Uterus (tissue), 2 donors: ENCODE data around the gene LTN1.

Experiments
- POLR2A ChIP-seq, 2 donors: fragments of 450-650 bp; IDR thresholded peaks; one replicate each; pipeline ENCODE4 v1.6.1; 2016; ENCODE audit warnings: antibody characterized with exemption in 2 of 2, mild to moderate bottlenecking in 1 of 2, moderate library complexity in 1 of 2
- TF ChIP-seq, protein P1 (sequence below), 4 experiments: fragments of 200-600 bp in 2 of 4; fragments of 450-650 bp in 2 of 4; sonication (generic) in 2 of 4; IDR thresholded peaks; one replicate each; pipeline ENCODE4 v1.5.1; 2016 to 2019; ENCODE audit warnings: antibody characterized with exemption in 4 of 4, mild to moderate bottlenecking in 2 of 4, moderate library complexity in 1 of 4

- TF ChIP-seq, protein P1, sequence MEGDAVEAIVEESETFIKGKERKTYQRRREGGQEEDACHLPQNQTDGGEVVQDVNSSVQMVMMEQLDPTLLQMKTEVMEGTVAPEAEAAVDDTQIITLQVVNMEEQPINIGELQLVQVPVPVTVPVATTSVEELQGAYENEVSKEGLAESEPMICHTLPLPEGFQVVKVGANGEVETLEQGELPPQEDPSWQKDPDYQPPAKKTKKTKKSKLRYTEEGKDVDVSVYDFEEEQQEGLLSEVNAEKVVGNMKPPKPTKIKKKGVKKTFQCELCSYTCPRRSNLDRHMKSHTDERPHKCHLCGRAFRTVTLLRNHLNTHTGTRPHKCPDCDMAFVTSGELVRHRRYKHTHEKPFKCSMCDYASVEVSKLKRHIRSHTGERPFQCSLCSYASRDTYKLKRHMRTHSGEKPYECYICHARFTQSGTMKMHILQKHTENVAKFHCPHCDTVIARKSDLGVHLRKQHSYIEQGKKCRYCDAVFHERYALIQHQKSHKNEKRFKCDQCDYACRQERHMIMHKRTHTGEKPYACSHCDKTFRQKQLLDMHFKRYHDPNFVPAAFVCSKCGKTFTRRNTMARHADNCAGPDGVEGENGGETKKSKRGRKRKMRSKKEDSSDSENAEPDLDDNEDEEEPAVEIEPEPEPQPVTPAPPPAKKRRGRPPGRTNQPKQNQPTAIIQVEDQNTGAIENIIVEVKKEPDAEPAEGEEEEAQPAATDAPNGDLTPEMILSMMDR (IDR thresholded peaks at IDR 0.05), result peak in 1 of 4 experiments; percentile 38
- TF ChIP-seq POLR2A (IDR thresholded peaks at IDR 0.05), result peak in 1 of 2 donors; percentile 43
Observed at GRCh38 chr21:29024474-29025327, 32.0 kb upstream of the LTN1 start, which contains the start of gene USP16.
